GM19023 (cell line): ENCODE measurements around the gene TMEM132C.

Source experiments
- ATAC-seq: cut with Tn5 transposase; IDR thresholded peaks from one replicate; pipeline ENCODE4 v1.9.1; 2021; ENCODE audit warnings: mild to moderate bottlenecking, moderate library complexity; ENCODE audit not compliant: unreplicated experiment

The TMEM132C gene

DNA sequence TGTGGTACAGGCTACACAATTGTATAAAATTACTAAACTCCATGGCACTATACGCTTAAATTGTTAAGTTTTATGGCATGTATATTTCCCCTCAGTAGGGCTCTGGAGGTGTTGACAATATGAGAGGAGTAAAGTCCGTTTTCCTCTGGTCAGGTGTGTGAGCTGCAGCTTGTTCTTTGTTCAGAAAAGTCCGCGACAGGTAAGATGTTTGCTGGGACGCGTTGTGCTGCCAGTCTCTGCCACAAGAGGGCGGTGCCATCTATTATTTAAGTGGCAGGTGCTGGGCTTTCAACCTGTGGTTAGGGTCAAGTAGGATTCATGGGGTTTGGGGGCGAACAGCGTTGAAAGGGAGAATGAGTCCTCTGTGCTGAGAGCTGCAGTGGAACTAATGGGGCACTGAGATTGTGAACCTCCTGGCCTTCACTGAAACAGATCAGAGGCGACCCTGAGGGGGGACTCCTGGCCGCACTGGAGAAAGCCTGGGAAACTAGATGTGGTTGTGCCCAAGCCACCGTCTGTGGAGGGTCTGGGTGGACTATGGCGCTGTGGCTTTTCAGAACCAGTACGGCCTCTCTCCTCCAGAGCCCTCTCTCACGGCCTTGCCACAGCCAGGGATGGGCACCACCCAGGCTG is 377.8 kb downstream of the TMEM132C start:
- no peak for ATAC-seq

DNA sequence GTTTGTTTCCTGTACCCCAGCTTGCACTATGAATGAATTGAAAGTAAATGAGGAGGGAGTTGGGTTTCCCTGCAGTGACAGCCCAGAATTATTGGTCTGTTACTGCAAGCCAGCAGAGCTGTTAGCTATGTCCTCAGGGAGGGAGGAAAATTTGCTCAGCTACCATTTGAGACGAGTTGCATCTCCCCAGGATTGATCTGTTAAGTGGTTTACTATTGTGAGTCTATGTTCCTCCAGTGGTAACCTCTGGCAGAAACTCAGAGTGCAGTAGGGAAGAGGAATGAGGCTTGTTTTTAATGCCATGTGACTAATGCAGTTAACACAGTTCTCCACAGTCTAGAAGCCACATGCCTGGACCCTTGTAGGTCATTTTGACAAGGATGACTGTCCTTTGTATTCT is 382.9 kb downstream of the TMEM132C start:
- ATAC-seq, result no peak

DNA sequence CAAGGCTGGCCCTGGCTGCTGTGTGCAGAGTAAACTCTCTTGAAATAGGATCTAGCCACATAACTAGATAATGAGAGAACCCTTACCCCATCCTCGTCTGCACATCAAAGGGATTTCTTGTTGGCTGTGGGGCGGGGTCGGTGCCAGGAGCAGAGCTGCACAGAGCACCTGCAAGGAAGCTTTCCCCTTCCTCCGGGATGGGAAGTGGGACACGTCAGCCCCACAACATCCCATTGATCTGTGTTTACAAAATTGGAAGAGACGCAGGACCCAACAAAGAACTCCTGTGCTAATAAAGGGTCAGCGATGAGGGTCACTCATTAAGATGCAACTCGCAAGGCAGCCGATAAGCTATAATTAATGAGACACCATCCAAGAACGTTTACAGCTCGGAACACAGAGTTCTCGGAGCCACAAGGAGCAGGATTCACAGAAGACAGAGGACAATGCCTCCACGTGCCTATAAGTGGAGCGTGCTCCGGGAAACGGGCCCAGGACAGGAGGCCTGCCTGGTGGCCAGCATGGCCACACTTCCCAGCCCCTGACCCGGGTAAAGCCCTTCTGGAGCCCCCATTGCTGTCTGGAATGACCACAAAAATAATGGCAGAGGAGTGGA is 385.3 kb downstream of the TMEM132C start:
- no peak for ATAC-seq

DNA sequence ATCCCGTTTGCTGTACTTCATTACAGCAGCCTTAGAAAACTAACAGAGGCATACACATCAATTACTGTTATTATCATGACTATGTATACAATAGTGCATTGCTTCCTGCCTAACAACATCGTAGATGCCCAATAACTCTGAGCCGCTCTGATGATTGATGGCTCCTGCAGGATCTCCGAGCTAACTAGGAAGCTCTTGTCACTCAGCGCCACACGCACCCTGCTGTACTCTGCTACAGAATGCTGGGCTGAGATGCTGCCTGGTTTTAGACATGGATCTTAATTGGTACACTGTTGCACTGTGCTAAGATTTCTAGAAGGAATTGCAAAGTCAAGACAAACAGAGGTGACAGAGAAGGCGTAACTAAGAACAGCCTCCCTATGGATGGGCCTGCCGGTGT is 387.5 kb downstream of the TMEM132C start:
- ATAC-seq, result no peak

DNA sequence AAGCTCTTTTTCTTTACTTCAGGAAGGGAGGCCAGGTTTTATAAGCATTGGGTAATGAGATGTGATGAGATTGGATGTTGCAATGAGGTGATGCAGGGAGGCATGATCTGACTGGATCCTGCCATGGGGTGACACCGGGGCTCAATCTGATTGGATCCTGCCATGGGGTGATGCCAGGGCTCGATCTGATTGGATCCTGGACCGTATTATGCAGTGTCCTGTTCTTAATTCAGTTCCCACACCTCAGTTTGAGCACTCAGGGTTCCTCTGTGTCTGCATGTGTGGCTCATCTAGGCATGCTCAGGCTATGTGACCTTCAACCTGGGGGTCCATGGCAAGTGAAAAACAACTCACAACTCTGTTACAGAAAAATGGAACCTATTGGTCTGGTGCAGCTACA is 390.4 kb downstream of the TMEM132C start:
- no peak for ATAC-seq

DNA sequence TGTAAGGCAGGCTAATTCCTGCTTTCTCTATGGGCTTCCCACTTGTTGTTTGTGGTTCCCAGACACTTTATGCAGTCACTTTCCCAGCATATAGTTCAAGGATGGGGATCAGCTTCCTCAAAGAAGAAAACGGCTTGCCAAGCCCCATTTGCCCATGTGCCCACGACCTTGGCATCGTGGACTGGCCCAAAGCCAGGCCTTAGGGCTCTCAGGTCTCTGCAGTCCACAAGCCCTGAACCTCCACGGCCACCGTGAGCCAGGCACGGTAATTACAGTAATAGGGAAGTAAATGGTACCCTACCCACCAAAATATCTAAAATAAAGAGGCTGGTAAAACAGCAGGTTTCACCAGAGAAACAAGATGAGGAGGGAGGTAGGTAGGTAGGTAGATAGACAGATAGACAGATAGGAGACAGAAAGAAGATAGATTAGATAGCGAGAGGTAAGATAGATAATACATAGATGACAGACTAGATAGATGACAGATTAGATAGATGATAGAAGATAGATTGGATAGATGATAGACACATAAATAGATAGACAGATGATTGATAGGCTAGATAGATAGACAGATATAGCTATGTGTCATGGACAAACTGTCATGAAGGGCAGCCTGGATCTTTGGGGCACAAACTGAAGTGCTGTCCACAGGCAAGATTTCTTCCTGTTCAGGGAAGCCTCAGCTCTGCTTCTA is 393.7 kb downstream of the TMEM132C start:
- no peak for ATAC-seq

DNA sequence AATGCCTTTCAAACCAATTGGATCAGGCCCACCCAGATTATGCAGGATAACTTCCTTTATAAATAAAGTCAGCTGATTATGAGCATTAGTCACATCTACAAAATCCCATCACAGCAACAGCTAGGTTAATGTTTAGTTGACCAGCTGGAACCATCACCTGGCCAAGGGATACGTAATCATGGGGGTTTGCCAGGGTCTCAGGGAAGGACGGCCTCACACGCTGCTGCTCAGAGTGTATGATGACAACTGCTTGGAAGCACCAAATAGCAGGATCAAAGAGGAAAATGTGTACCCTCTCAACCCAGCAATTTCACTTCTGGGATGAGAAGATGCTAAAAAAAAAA is 394.2 kb downstream of the TMEM132C start:
- ATAC-seq, result no peak

DNA sequence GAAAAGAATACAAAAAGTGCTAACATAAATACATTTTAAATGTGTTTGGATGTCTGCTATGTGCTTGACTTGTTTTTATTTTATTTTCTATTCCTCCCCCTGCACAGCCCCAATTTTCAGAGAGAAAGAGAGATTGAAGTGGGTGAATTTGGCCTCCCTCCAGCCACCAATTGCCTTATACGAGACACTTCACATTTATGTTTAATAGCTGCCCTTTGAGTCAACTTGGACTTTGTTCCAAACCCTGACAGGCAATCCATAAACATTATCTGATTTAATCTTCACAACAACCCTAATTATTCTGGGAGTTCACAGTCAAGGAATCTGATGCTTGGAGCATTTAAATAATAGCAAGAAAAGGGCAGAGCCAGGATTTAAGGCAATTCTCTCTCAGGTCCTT is 395.1 kb downstream of the TMEM132C start:
- no peak for ATAC-seq

DNA sequence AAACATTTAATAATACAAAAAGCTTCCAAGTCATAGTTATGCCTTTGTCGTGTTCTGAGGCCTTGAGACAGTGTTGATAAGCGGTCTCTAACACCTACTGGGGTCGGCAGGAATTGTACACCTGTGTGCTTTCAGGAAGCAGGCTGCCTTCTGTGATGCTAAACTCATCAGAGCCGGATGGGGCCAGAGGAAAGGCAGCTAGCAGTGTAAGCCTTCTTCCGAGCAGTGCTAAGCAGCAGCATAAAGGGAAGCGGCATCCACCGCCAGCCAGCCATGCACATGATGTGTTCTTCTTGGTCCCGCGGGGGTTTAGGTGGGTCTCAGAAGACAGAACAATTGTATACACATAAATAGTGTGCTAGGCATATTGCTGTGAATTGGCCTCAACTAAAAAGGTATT is 397.5 kb downstream of the TMEM132C start:
- ATAC-seq, result no peak

DNA sequence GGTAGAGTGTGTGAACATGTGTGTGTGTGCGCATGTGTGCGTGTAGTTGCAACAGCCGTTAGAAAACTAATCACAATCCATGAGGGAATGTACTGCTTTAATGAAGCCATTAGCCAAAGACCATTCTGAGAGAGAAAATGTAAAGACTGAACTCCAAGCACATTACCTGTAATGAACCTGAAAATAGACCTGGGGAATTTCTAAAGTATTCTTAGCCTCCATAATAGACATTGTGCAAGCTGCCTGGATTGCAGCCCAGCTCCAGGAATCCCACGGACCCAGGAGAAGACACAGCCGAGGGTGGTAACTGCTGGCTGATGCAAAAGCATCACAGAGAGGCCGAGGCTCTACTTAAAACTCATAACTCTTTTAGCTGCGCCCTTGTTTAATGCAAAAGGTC is 400.2 kb downstream of the TMEM132C start:
- ATAC-seq, result no peak

DNA sequence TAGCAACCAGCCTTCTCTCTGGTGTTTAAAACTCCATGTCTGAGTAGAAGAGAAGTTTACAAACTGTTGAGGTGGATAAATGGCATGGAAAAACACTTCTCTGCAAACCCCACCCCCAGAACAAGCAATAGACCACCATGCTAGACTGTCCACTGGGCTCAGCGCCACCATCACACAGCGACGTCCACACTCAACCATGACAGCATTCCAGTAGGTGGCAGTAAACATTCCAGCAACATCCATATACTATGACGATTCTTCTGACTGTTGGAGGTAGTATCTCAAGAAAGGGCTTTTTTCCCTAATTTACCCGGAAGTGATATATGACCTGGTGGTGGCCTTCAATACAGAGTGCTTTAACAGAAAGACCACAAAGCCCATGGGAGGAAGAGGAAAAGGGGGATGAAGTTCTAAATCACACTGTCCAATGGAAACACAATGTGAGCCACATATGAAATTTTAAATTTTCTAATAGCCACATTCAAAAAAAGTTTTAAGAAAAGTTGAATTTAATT is 404.6 kb downstream of the TMEM132C start:
- ATAC-seq, result no peak

DNA sequence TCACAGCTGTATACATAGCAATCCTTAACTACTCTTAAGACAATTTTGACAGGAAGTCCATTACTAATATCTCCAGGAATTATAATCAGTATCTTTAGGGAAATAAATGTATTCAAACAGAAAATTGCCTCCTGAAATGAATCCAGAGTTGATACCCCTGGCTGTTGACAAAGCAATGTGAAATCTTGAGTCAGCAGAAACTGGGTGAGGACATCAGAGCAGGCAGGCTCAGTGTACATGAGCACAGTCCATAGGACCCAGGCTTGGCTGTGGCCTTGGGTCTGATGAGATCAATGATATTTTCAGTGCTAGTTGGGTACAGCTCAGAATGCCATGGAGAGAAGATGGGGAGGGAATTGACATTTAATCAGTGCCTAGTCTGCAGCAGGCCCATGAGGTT is 405.5 kb downstream of the TMEM132C start:
- ATAC-seq, result no peak

DNA sequence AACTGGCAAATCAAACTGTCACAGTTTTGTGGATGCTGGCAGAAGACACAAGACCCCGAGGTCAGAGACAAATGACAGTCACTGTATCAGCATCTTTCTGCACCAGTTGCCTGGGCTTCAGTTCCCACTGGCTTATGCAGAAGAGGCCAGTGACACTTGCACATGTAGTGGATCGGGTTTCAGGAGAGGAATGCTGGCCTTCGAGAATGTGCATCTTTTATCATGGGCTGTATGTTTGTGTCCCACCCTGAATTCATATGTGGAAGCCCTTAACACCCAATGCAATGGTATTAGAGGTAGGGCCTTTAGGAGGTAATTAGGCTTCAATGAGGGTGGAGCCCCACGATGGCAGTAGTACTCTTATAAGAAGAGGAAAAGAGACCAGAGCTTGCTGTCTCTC is 405.9 kb downstream of the TMEM132C start:
- ATAC-seq, result no peak

DNA sequence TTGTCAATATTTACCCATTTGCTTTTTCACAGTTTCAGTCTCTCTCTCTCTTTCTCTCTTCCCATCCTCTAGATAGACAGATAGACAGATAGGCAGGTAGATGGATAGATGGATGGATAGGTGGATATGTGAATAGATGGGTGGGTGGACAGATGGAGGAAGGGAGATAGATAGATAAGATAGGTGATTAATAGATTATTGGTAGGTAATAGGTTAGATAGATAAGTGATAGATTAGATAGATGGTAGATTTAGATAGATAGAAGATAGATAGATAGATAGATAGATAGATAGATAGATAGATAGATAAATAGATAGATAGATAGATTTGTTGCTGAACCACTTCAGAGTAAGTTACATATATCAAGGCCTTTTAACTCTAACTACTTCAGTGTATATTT is 408.6 kb downstream of the TMEM132C start:
- ATAC-seq, result no peak

DNA sequence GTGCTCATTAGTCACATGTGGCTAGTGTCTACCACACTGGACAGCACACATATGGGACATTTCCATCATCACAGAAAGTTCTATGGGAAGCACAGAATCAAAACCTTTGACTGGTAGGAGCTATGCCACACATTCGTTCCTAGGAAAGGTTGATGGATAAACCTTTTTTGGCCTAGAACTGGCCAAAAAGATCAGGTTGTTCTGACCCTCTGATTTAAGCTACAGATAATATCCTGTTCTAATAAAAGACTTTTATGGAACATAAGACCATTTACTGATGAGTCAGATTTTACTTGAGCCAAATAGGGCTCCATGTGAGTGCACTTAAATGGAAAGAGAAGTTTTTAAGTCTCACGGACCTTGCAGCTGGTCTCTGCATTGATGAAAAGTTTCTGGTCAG is 413.6 kb downstream of the TMEM132C start:
- no peak for ATAC-seq

DNA sequence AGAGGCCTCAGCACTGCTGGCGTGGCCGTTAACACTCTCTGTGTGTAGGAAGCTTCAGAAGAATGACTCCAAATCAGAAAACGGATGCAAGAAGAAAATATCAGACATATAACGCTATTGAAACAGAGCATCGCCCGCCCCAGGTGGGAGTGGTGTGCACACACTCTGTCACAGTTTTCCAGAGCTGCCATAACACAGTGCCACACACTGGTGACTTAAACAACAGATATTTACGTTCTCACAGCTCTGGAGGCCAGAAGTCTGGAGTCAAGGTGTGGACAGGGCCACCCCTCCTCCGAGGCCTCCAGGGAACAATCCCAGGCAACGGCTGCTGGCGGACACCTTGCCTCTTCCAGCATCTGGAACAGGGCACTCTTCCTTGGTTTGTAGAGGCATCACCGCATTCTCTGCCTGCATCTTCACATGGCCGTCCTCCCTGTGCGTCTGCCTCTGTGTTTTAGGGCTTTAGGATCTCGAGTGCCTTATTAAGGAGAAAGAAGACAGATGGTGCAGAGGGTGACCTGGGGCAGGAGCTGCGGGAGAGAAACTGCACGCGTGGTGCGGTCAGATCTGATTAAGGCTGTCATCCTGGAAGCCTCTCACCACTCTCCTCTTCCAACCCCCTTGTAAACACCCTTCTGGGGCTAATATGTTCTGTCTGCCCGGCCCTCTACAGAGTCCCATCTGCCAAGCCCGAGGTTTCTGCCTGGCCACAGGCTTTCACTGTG is 415.7 kb downstream of the TMEM132C start:
- no peak for ATAC-seq

DNA sequence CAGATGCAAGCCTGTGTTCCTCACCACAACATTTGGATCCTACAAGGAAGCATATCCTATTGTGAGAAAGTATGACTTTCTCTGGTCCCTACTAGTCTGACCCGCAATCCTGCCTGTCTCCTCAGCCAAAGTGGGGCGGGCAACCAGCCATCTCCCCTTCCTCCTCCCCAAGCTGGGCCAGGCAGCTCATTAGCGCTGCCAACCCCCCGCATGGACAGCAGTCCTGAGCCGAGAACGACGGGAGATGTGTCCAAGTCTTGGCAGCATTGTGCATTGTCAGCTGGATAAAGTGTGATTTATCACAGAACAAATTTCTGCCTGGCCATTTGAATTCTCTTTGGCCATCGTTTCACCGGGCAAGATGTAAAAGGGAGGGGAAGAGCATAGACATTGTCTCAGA is 417.4 kb downstream of the TMEM132C start:
- ATAC-seq, result no peak

DNA sequence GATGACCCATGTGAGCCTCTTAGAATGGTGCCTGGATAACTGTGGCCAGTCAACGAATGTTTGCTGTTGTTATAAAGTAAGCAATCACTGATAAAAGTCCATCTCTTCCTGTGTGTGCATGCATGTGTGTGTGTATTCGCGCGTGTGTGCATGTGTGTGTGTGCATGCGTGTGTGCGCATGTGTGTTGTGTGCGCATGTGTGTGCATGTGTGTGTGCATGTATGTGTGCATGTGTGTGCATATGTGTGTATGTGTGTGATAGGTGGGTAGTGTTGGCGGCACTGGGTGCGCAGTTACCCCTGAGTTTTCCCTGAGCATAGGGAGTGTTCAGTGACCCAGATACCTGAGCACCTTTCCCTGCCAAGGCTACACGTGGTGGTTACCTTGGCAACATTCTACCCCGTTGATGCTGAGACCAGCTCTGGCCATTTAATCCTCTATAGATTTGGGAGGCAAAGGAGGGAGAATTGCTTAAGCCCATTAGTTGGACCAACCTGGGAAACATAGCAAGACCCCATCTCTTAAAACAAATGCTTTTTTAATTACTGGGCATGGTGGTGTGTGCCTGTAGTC is 419.0 kb downstream of the TMEM132C start:
- ATAC-seq, result no peak

DNA sequence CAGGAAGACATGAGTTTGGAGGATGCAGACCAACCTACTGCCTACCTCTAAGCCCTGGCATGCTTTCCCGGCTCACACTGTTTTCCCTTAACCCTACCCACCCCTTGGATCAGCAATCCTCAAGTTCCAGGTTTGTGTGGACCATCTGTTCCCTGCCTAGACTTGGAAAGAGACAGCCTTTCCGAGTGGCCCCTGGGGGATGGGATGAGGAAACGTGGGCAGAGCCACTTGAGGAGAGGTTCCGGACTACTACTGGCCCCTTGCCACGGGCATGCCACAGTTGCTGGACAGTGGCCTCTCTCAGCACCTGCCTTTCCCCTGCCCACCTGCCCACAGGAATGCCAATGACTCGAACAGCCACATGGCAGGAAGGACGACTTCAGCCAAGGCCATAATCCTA is 420.9 kb downstream of the TMEM132C start:
- ATAC-seq, result no peak

DNA sequence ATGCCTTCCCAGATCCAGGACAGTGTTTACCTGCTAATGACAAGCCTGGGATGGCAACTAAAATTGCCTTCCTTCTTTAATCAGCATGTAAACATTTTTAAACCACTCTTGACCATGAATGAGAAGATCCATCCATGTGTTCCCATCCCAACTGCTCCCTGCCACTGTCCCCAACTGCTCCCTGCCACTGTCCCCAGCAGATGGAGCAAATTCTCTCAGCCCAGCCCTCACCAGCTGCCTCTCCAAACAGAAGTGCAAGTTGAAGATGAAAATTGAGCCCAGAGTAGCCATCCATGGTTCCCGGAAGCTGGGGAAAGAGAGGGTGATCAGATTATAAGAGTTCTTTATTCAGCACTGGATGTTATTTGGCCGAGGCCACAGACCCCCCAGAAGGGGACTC is 423.7 kb downstream of the TMEM132C start:
- ATAC-seq, result no peak

DNA sequence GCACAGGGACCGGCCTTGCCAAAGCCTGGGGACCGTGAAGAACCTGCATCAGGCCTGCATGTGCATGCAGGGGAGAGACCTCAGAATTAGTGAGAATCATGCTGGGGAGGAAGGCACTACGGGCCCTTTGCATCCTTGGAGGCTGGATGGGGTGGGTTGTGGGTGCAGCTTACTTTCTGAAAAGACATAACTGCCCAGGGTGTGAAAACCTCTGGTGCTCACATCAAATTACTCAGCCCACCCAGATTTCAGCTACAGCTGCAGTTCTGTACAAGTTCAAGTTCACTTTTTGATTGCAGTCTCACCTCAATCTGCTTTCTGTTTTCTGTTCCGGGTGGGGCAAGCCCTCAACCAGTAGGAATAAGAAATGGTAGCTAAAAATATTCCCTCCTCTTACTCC is 426.1 kb downstream of the TMEM132C start:
- ATAC-seq, result no peak
